Smooth muscle cell (in vitro differentiated cells): ENCODE measurements around the gene SLC28A3. TPM values are rescaled to one million over a fixed set of nuclear protein-coding genes. Genes with fewer than 3 reads are reported as not detected.

ENCODE experiments used
- DNase-seq: peaks from one replicate; lab custom pipeline; 2025; ENCODE audit not compliant: unreplicated experiment; lab: John Stamatoyannopoulos, UW
- H2AFZ ChIP-seq: fragments of 200-600 bp; sonication (generic); 2 replicates; pipeline ENCODE4 v1.6.0; 2016; ENCODE audit warnings: antibody characterized with exemption, low read depth, mild to moderate bottlenecking
- H3F3A ChIP-seq: fragments of 200-600 bp; sonication (generic); 2 replicates; pipeline ENCODE4 v1.6.0; 2017; ENCODE audit warnings: antibody characterized with exemption, low read depth
- H3K27ac ChIP-seq: fragments of 200-600 bp; sonication (generic); 2 replicates; pipeline ENCODE4 v1.5.1; 2016; ENCODE audit warnings: low read depth, mild to moderate bottlenecking
- H3K27me3 ChIP-seq: fragments of 200-600 bp; sonication (generic); 2 replicates; pipeline ENCODE4 v1.6.1; 2016; ENCODE audit warnings: low read depth, mild to moderate bottlenecking
- H3K36me3 ChIP-seq: fragments of 200-600 bp; sonication (generic); 2 replicates; pipeline ENCODE4 v1.5.1; 2016; ENCODE audit warnings: low read depth
- H3K4me1 ChIP-seq: fragments of 200-600 bp; sonication (generic); 2 replicates; pipeline ENCODE4 v1.5.1; 2016; ENCODE audit warnings: low read depth
- H3K4me2 ChIP-seq: fragments of 200-600 bp; sonication (generic); 2 replicates; pipeline ENCODE4 v1.6.0; 2016; ENCODE audit warnings: mild to moderate bottlenecking
- H3K4me3 ChIP-seq: fragments of 200-600 bp; sonication (generic); 2 replicates; pipeline ENCODE4 v1.5.1; 2016; ENCODE audit warnings: mild to moderate bottlenecking
- H3K79me2 ChIP-seq: fragments of 200-600 bp; sonication (generic); 2 replicates; pipeline ENCODE4 v1.6.0; 2016; ENCODE audit warnings: low read depth, mild to moderate bottlenecking
- H3K9ac ChIP-seq: fragments of 200-600 bp; sonication (generic); 2 replicates; pipeline ENCODE4 v1.6.0; 2016; ENCODE audit warnings: low read depth
- H3K9me3 ChIP-seq: fragments of 200-600 bp; sonication (generic); replicated peaks from 2 replicates; pipeline ENCODE4 v1.5.1; 2016; ENCODE audit warnings: low read depth
- H4K20me1 ChIP-seq: fragments of 200-600 bp; sonication (generic); 2 replicates; pipeline ENCODE4 v1.6.0; 2016; ENCODE audit warnings: low read depth
- WGBS: methylation state at CpG from one replicate; pipeline ENCODE4 v1.1.7; 2016; ENCODE audit warnings: low lambda C conversion rate; 5-methylcytosine and 5-hydroxymethylcytosine counted together
- polyA plus RNA-seq: library from polyadenylated mRNA; unstranded; fragments of >200 nt; fragmentation: Nextera tagmentation; extraction: Ambion mirVana; gene quantifications from 2 replicates; pipeline ENCODE4 v1.2.1, GENCODE V29; 2016
- total RNA-seq: library from RNA; depleted of rRNA; stranded (reverse); fragments of >200 nt; gene quantifications from 2 replicates; pipeline ENCODE4 v1.2.3, GENCODE V29; 2014
- TF ChIP-seq, protein P1 (sequence below): fragments of 200-600 bp; sonication (generic); IDR thresholded peaks from 2 replicates; pipeline ENCODE4 v1.5.1; 2017; ENCODE audit warnings: borderline replicate concordance, mild to moderate bottlenecking, antibody characterized with exemption; ENCODE audit not compliant: insufficient read depth, poor library complexity, severe bottlenecking

SLC28A3 gene
- total and polyA plus RNA-seq, 2 experiments from 2014 or later, result 0.11 to 1.8 TPM

DNA sequence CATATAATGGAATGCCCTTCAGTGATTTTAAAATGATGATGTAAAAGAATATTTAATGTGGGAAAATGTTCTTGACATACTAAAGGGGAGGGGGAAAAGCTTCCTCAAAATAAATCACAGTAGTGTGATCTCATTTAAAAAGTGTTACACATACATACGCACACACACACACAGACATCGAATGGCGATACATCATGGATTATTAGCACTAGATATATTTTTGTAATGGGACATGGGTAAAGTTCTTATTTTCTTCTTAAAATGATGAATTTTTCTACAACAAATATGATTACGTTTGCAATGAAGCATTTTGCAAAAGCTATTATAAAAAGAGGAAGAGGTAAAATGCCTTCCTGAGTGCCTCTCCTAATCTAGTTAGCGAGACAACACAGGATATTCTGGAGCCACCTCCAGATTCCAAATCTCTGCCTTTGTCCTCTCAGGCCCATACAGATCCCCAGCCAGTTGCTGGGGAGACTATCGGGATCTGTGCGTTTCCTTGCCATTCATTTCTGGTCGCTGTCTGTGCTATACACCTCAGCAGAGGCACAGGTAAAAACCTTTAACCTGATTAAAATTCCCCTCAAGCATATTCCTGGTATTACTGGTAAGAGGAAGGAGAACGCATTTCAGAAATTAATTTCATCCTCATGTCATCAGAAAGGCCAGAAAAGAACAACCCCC is 69.6 kb downstream of the SLC28A3 start:
- Histone ChIP-seq H3K27me3 (peaks cover 19% of the 10 kb centered on the region), H3K36me3 (no peaks in the 10 kb centered on the region), H3K27ac (no peak overlapping the region), H3K4me2 (peak overlapping the region; percentile 80), H3K4me1 (peaks cover 16% of the 10 kb centered on the region), H3F3A (no peaks in the 10 kb centered on the region), H3K9ac (no peak overlapping the region), H3K79me2 (no peaks in the 10 kb centered on the region), H3K9me3 (no peaks in the 10 kb centered on the region), H2AFZ (peak overlapping the region; percentile 81), H4K20me1 (no peaks in the 10 kb centered on the region), H3K4me3 (peak overlapping the region; percentile 42)
- TF ChIP-seq, protein P1, sequence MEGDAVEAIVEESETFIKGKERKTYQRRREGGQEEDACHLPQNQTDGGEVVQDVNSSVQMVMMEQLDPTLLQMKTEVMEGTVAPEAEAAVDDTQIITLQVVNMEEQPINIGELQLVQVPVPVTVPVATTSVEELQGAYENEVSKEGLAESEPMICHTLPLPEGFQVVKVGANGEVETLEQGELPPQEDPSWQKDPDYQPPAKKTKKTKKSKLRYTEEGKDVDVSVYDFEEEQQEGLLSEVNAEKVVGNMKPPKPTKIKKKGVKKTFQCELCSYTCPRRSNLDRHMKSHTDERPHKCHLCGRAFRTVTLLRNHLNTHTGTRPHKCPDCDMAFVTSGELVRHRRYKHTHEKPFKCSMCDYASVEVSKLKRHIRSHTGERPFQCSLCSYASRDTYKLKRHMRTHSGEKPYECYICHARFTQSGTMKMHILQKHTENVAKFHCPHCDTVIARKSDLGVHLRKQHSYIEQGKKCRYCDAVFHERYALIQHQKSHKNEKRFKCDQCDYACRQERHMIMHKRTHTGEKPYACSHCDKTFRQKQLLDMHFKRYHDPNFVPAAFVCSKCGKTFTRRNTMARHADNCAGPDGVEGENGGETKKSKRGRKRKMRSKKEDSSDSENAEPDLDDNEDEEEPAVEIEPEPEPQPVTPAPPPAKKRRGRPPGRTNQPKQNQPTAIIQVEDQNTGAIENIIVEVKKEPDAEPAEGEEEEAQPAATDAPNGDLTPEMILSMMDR, result no peak
- 79% methylated on average over 9 of the region's 9 CpGs for WGBS
- no peak for DNase-seq

DNA sequence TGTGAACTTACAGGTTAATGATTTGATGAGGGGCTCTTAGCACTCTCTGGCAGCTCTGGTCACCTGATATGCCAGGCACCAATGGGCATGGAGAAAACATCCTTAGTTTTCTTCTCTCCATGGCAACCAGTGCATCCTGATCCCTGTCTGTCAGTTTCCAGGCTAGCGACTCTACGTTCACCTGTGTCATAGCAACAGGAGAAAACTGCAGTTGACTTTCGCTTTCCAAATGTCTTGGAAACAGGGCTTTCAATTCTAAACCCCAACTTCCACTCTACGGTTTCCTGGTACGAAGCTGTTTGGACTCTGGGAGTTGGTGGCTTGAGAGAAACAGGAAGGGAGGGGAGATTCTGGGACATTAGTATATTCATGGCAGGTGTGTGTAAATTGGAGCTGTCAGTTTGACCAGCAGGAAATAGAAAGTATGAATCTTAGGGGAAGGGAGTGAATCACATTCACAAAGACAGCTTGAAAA is 74.4 kb downstream of the SLC28A3 start:
- H3K27me3 ChIP-seq, result peaks cover 28% of the 10 kb centered on the region
- H4K20me1 ChIP-seq, result no peaks in the 10 kb centered on the region
- DNase-seq, result no peak
- peaks cover 4% of the 10 kb centered on the region for H3K4me1 ChIP-seq
- H3K9ac ChIP-seq, result no peak overlapping the region
- no peaks in the 10 kb centered on the region for H3K36me3 ChIP-seq
- TF ChIP-seq, protein P1, result no peak
- H3K4me3 ChIP-seq, result no peak overlapping the region
- H3K9me3 ChIP-seq, result no peaks in the 10 kb centered on the region
- no peak overlapping the region for H3K4me2 ChIP-seq
- H3K27ac ChIP-seq, result no peak overlapping the region
- 78% methylated on average over 5 of the region's 5 CpGs for WGBS
- no peaks in the 10 kb centered on the region for H3F3A ChIP-seq
- no peak overlapping the region for H2AFZ ChIP-seq
- no peaks in the 10 kb centered on the region for H3K79me2 ChIP-seq

DNA sequence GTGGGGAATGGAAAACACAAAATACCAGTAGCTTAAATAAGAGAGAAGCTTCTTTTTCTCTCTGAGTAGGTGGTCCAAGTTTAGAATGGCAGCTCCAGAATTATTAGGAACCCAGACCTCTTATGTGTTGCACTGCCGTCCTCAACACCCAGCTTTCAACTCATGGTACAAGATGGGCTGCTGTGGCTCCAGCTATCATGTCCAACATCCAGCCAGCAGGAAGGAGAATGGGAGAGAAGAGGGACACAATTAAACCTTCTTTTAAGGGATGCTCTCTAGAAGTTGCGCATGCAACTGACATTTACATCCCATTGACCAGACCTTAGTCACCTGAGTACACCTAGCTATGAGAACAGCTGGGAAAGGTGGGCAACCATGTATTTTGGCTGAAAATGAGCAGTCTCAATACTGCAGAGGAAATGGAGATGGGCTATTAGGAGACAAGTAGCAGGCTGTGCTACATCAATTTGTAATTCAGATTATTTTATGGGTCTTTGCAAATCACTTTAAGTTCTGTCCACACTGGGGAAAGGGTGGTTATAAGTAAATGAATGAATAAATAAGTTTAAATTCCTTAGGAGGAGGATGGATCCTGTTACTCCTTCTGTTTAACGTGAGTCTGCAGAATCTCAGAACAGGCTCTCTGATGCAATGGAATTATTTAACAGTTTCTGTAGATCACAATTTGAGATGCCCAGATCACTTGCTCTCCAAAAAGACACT is 76.1 kb downstream of the SLC28A3 start:
- H3K27me3 ChIP-seq, result peaks cover 30% of the 10 kb centered on the region
- H3K36me3 ChIP-seq, result no peaks in the 10 kb centered on the region
- TF ChIP-seq, protein P1, result no peak

More for the DNA sequence above, 76.1 kb downstream of the SLC28A3 start:
- Histone ChIP-seq H3K9me3 (no peaks in the 10 kb centered on the region), H2AFZ (no peak overlapping the region), H3K9ac (no peak overlapping the region), H3K4me2 (no peak overlapping the region), H3K4me3 (no peak overlapping the region), H3K27ac (no peak overlapping the region), H3K79me2 (no peaks in the 10 kb centered on the region), H3F3A (no peaks in the 10 kb centered on the region), H3K4me1 (no peaks in the 10 kb centered on the region), H4K20me1 (no peaks in the 10 kb centered on the region)
- 68% methylated on average over 3 of the region's 3 CpGs for whole genome bisulfite sequencing
- DNase-seq, result no peak
